ENCODE measurements around the gene CYP26C1.

CYP26C1 gene

DNA sequence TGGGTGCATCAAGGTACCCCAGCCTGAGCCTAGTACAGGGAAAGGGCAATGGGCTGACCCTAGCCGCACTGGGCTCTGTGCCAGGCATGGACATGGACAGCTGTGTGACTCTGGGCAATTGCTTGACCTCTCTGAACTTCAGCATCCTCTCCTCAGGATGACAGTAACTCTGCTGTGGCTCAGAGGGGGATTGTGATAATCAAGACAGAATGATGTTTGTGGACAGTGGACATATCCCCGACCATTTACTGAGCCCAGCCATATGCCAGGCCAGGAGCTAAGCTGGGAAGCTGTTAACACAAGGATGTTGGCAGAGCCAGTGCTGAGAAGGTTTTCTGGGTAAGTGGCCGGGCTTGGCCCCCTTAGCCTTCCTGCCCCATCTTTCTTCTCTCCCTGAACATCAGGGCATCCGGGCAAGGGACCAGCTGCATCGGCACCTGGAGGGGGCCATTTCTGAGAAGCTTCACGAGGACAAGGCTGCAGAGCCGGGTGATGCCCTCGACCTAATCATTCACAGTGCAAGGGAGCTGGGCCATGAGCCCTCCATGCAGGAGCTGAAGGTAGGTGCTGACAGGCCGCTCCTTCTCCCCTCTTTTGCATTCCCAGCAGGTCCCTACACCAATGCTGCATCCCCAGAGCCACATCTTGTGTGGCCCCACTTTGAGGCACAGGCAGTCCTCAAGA, 3.5 kb downstream of the CYP26C1 start:
- no peak for DNase-seq (ENCODE audit: low read depth)

DNA sequence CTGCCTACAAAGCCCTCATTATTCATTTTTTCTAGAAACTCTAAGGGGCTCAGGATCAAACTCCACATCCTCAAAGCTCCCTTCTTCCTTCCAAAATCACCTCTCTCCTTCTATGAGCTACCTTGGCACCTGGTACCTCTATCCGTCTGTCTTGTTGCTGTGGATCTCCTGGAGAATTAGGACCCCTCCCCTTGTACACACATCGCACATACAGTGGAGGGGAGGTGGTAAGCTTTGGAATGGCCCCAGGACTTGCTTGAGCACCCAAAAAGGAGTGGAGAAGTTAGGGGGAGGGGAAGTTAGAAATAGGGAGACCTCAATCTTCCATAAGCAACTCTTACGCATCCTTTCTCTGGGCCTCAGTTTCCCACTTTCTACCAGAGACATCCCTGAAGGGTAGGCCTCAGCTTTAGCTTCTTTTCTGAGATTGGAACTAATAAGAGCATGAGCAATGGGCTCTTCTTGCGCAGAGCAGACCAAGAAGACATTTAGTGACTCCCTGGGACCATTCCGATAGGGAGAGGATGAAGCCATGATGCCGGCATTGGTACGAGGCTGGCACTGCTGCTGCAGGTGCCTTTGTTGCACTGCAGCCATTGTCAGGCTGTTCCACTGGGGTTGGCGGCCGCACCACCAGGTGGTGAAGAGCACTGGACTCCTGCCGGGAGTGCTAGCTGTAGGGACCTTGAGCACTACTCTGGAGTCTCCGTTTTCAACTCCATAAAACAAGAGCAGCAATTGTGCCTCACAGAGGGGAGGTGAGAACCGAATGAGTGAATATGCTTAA, 4.5 kb downstream of the CYP26C1 start:
- no peak for DNase-seq (ENCODE audit: low read depth)

DNA sequence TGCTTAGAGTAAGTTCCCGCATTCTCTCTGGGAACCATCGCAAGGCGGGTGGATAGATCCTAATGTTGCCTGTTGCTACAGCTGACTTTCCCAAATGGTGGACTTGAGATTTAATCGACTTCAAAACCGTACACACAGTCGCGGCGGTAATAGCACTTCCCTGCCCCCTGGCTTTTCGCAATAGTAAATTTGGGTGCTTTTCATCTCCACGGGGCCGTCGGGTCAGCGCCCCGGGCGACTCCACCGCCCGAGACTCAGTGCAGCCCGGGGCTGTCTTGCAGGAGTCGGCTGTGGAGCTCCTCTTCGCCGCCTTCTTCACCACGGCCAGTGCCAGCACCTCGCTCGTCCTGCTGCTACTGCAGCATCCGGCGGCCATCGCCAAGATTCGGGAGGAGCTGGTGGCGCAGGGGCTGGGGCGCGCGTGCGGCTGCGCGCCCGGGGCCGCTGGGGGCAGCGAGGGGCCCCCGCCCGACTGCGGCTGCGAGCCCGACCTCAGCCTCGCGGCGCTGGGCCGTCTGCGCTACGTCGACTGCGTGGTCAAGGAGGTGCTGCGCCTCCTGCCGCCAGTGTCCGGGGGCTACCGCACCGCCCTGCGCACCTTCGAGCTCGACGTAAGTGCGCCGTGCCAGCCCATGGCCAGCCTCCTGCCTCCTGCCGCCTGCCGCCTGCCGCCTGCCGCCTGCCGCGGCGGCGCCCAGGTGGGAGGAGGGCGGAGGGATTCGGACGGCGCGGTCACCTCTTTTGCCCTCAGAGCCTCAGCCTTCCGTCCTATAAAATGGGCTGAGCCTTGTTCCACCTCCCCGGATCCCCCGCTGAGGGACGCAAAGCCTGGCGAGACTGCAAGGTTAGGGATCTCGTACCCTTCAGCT, 5.3 kb downstream of the CYP26C1 start:
- no peak for DNase-seq (ENCODE audit: low read depth)

DNA sequence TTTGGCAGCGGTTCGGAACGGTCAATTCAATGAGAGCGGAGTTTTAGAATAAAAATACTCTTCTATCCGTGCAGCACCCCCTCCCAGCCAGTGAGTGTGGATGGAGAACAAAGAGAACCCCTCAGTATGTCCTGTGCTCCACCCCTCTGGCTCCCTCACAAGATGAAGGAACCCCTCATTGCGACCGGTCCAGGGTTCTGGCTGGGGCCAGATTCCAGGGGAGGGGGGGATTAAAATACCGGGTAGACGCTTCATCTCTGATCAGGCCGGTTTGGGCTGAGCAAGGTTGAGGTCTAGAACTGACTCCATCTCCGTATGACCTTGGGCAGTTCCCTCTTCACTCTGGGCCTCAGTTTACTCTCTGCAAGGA, 5.9 kb downstream of the CYP26C1 start:
- DNase-seq (ENCODE audit: low read depth), result no peak

DNA sequence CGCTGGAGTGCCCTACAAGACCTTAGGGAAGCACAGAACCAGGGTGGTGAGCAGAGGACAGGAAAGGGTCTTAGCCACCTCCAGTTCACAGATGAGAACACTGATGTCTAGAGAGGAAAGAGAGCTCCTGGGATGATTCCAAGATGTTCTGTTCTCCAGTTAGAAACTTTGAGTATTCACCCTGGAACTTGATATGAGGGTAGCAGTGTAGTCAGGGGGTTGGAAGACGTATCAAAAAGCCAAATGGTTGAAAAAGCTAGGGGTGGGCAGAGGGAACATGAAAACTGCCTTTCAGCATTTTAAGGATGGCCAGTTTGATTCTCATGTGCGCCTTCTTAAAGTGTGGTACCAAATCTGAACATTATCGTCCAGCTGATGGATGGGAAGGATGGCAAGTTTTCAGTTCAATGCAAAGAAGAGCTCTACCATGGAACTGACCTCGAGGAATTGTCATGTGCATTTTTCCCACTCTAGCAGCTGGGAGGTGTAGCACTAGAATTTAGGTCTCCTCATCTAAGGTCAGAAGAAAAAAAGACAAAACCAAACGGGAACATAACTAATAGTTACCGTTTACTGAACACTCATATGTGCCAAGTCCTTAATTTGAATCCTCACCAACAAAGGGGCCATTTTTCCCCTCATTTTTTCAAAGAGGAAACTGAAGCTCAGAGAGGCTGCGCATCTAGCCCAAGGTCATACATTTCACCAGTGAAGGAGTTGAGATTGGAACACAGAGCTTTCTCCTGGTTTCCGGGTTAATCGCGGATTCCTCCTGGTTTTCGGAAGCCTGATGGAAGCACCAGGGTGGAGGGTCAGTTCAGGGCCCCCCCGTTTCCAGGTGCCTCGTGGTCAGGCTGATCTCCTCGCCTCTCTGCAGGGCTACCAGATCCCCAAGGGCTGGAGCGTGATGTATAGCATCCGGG, 7.1 kb downstream of the CYP26C1 start:
- no peak for DNase-seq (ENCODE audit: low read depth)

DNA sequence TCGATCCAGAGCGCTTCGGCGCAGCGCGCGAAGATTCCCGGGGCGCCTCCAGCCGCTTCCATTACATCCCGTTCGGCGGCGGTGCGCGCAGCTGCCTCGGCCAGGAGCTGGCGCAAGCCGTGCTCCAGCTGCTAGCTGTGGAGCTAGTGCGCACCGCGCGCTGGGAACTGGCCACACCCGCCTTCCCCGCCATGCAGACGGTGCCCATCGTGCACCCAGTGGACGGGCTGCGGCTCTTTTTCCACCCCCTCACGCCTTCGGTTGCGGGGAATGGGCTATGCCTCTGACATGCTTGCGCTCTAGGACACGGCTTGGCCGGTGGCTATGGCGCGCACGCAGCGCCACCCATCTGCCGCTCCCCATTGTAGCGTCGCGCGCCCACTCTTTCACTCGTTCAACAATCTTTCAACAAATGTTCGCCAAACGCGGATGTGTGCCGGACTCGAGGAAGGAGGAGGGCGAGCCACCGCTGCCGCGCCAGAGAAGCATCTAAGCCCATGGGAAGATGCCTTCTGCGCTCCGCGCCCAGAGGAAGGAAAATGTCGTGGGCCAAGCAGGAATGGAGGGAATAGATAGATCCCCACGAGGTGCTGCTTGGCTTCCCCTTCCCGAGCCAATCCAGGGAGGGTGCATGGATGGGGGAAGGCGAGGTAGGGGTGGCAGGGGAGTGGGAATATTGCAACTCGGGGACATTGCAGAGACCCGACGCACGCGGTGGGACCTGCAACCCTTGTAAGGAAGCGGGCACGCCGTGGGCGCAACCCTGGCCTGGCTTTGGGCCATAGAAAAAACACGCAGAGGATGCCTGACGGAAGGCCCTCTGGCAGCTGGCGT, 8.0 kb downstream of the CYP26C1 start:
- no peak for DNase-seq (ENCODE audit: low read depth)

DNA sequence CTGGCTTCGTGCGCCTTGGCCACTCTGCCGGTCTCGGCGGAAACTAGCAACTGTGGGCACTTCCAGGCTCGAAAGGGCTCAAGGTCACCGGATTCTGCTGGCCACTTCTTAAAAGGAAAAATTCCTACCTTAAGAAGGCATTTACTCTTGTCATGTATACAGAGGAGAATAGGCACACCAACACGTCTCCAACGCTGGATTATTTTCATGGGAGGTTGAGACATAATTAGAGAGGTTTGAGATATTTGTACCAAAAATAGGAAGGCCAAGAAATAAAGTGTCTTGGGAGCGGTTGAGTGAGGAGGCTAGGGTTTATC, 8.6 kb downstream of the CYP26C1 start:
- no peak for DNase-seq (ENCODE audit: low read depth)

DNA sequence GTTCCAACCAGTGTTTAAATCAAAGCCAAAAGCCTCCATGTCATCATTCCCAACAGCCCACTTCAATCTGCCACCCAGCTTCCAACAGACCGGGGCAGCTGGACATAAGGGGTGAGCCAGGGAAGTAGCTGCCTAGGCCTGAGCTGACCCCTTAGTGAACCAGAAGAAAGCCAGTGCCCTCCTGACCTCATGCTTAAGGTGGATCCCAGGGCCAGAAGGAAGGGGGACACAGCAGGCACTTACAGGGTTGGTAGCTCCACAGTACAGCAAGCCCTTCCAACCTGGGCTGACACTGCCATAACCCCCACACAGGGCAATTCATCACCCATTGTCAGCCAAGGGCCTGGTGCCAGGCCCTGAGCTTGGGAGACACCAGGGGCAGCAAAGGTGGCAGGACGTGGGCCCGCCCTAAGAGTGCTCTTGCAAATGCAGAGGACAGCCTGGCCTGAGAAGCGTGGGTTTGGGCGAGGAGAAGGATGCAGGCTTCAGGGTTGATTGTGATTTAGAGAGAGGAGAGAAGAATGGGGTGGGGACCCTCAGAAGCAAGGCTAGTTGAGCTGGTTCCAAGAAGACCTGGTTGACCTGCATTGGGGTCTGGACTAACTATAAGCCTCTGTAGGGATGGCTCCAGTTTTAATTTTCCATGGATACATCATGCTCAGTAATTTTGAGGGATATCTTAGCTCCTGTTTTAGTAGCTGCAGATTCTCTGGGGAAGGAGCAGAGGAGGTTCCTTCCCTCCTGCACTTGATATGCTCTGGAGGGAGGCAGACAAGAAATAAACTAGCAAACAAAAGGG, 10.0 kb downstream of the CYP26C1 start:
- no peak for DNase-seq (ENCODE audit: low read depth)

DNA sequence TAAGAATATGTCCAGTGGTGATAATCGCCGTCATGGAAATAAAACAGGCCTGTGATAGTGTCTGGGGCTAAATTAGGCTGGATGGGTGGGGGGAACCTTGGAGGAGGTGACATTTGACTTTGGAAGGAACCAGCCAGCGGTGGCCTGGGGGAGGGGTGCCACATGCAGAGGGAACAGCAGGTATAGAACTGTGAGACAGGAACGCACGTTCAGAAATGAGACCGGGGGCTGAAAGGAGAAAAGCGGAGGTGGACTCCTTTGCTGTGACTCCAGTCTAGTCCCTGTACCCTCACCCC, 10.5 kb downstream of the CYP26C1 start:
- no peak for DNase-seq (ENCODE audit: low read depth)

DNA sequence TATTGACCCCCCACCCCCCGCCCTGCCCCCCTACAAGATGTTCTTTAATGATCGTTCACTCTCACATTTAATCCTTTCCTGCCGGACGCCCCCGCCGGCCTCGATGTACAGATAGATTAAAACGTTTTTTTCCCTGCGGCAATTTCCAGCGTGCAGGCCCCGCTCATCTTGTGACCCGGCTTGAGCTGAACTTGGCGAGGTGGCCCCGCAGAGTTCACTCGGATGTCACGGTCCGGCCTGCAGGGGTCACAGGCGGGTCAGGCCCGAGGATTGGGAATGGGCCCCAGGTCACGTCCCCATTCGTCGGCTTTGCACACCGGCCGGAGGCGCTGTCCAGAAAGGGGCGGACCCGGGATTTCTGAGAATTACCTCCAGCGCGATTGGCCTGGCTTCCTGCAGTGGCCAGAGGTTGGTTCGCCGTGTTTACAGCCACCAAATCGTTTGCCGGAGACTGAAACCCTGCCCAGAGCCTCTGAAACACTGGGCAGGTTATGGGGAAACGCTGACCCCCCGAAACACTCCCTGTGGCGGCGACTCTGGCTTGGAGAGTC, 11.2 kb downstream of the CYP26C1 start:
- DNase-seq (ENCODE audit: low read depth), result no peak

DNA sequence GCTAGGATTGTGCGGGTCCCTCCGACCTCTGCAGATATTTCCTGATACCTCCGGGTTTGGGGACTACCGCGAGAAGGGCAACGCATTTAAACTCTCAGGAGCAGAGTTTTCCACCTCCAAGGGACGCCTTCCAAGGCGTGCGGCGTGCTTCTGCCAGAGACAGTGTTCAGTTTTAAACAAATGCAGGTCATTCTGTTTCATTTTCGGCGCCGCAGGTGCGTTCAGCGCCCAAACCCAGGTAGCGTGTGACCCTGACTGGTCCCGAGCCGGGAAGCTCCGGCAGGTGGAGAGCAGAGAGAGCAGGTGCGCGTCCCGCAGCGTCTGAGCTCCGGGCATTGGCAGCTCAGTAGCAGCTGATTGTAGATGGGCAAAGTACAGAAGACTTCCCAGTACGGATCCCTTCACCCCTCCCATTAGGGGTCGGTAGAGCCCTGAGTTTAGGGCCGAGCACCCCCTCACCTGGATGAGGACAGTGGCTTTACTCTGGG, 11.7 kb downstream of the CYP26C1 start:
- DNase-seq (ENCODE audit: low read depth), result no peak

DNA sequence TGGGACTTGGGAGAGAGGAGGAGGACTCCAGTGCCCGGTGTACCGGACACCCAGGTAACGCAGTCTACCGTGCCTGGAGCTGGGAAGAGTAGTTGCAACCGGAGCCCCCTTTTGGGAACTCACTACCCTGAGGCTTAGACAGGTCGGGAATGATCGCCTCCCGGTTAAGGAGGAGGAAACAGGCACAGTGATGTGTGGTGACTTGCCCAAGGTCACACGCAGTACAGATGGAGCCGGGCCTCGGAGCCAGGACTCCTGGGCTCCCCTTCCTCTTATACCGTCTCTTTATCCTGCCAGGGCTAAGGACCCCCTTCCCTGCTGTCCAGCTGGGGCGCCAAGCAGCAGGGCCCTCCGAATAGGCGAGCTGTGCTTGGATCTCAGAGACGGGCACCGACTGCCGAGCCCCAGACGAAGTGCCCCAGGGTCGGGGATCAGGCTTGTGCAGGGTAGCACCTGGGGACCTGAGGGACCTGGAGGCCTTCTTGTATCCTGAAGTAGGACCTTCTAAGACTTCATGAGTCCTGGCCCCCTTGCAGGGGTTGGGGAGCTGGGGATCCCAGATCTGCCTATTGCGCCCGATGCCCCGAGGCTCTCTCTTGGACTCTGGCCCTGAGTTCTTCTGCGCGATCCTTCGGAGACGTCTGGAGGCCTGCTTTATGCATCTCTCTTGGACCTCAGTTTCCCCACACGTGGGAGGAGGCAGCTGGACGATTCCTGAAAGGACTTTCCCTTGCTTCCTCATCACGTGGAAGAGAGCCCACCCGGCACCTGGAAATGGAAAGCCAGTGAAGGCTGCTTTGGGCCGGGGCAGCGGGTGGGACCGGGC, 12.3 kb downstream of the CYP26C1 start:
- no peak for DNase-seq (ENCODE audit: low read depth)

DNA sequence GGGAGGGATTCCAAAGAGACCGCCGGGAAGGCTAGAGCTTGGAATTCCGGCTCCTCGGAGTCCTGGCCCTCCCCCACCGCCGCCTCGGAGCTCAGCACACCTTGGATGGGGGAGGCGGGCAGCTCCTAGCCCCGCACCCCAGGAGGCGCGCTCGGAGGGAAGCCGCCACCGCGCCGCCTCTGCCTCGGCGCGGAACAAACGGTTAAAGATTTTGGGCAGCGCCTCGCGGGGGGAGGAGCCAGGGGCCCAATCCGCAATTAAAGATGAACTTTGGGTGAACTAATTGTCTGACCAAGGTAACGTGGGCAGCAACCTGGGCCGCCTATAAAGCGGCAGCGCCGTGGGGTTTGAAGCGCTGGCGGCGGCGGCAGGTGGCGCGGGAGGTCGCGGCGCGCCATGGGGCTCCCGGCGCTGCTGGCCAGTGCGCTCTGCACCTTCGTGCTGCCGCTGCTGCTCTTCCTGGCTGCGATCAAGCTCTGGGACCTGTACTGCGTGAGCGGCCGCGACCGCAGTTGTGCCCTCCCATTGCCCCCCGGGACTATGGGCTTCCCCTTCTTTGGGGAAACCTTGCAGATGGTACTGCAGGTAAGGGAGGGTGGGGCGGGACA, 13.0 kb downstream of the CYP26C1 start, which contains the start of gene CYP26A1:
TSS of gene CYP26A1 (plus strand) at position 355 of the 608 bp plus-strand sequence. CDS start at position 397, 42 bp downstream.
- no peak for DNase-seq (ENCODE audit: low read depth)

DNA sequence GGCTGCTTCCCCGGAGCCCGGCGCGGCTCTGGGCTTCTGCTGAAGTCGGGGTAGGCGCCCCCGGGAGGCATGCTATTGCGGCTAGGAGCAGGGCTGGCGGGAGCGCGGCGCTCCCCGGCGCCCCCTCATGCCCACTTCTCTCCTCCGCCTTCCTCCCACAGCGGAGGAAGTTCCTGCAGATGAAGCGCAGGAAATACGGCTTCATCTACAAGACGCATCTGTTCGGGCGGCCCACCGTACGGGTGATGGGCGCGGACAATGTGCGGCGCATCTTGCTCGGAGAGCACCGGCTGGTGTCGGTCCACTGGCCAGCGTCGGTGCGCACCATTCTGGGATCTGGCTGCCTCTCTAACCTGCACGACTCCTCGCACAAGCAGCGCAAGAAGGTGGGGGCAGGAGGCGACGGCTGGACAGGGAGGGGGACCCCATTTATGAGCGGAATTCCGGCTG, 13.6 kb downstream of the CYP26C1 start:
- DNase-seq (ENCODE audit: low read depth), result no peak

DNA sequence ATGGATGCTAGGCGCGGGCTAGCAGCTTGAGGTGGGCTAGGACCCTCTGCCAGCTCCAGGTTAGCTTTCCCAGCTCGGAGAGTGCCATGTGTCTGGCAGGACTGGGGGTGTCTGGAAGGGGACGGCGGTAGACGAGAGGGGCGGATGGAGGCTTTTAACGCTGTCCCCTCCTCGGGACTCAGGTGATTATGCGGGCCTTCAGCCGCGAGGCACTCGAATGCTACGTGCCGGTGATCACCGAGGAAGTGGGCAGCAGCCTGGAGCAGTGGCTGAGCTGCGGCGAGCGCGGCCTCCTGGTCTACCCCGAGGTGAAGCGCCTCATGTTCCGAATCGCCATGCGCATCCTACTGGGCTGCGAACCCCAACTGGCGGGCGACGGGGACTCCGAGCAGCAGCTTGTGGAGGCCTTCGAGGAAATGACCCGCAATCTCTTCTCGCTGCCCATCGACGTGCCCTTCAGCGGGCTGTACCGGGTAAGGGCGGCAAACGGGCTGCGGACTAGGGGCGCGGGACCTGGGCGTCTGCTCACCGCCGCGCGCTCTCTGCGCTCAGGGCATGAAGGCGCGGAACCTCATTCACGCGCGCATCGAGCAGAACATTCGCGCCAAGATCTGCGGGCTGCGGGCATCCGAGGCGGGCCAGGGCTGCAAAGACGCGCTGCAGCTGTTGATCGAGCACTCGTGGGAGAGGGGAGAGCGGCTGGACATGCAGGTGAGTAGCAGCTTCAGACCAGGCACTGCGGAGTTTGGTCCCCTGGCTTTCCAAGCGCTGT, 14.2 kb downstream of the CYP26C1 start:
- DNase-seq (ENCODE audit: low read depth), result no peak

DNA sequence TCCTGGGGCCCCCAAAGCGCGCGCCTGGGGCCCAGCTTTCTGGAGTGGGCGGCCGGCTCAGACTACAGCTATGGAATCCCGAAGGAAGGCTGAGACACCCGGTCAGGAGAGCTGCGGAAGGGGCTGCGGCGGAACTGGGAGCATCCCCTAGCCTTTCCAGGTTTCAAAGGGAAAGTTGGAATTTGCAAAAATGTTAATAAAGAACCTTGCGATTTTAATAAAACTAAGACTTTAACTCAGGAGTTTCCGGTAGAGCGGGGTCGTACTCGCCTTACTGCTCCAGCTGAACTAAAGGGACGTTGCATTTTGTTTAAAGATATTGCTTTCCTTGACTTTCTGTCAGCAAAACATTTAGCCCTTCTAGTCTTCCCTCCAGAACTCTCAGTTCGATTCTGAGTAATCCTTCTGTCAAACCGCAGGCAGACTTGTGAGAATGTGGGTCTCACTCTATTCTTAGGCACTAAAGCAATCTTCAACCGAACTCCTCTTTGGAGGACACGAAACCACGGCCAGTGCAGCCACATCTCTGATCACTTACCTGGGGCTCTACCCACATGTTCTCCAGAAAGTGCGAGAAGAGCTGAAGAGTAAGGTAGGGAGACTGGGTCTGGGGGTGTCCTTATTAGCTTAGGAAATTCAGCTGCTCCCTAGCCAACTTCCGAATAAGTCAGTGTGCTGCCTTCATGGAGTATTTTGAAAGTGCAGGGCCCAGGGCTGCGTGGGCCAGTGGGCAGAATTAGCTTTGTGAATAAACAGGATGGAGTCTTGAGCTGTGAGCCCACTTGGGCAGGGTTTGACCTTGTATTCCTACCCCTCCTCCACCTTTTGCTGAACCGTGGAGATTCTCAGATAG, 15.0 kb downstream of the CYP26C1 start:
- no peak for DNase-seq (ENCODE audit: low read depth)

DNA sequence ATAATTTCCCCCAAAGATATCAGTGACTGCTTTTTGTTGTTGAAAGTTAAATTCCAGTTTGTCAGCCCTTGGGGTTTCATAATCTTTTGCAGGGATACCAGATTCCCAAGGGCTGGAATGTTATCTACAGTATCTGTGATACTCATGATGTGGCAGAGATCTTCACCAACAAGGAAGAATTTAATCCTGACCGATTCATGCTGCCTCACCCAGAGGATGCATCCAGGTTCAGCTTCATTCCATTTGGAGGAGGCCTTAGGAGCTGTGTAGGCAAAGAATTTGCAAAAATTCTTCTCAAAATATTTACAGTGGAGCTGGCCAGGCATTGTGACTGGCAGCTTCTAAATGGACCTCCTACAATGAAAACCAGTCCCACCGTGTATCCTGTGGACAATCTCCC, 16.3 kb downstream of the CYP26C1 start:
- DNase-seq (ENCODE audit: low read depth), result no peak

Data from stimulated activated CD4-positive, alpha-beta T cell treated with anti-CD3 and anti-CD28 coated beads, Interleukin-2, amount 100 ng/mL, for 4 hours (primary cell).